MM.1S (cell line): ENCODE data around the gene CLDN4.

ENCODE experiments used
- DNase-seq: peaks from one replicate; pipeline ENCODE4 v3.0.0-alpha.2; 2015
- H2AFZ ChIP-seq: fragments of 300-600 bp; sonication (generic); 2 replicates; pipeline ENCODE4 v1.6.0; 2016; ENCODE audit warnings: antibody characterized with exemption, low read length
- H3F3A ChIP-seq: fragments of 300-600 bp; sonication (generic); 2 replicates; pipeline ENCODE4 v1.6.1; 2016; ENCODE audit warnings: mild to moderate bottlenecking, antibody characterized with exemption, low read length, moderate library complexity, mixed read lengths; ENCODE audit not compliant: insufficient read depth
- H3K27ac ChIP-seq: fragments of 300-600 bp; sonication (generic); 2 replicates; pipeline ENCODE4 v1.5.1; 2016; ENCODE audit warnings: mild to moderate bottlenecking, low read length
- H3K27me3 ChIP-seq: fragments of 300-600 bp; sonication (generic); replicated peaks from 2 replicates; pipeline ENCODE4 v1.6.0; 2016; ENCODE audit warnings: low read length; ENCODE audit not compliant: insufficient read depth
- H3K36me3 ChIP-seq: fragments of 300-600 bp; sonication (generic); replicated peaks from 2 replicates; pipeline ENCODE4 v1.6.1; 2016; ENCODE audit warnings: mild to moderate bottlenecking, low read length, mixed read lengths; ENCODE audit not compliant: insufficient read depth
- H3K4me1 ChIP-seq: fragments of 300-600 bp; sonication (generic); 2 replicates; pipeline ENCODE4 v1.6.1; 2016; ENCODE audit warnings: low read length, mixed read lengths
- H3K4me2 ChIP-seq: fragments of 300-600 bp; sonication (generic); 2 replicates; pipeline ENCODE4 v1.6.0; 2016; ENCODE audit warnings: low read depth, low read length
- H3K4me3 ChIP-seq: fragments of 300-600 bp; sonication (generic); 2 replicates; pipeline ENCODE4 v1.5.1; 2016; ENCODE audit warnings: low read length, mixed read lengths
- H3K79me2 ChIP-seq: fragments of 300-600 bp; sonication (generic); 2 replicates; pipeline ENCODE4 v1.6.1; 2016; ENCODE audit warnings: mixed run types, low read length, mixed read lengths
- H3K9ac ChIP-seq: fragments of 300-600 bp; sonication (generic); 2 replicates; pipeline ENCODE4 v1.6.1; 2016; ENCODE audit warnings: low read length, mixed read lengths
- H3K9me2 ChIP-seq: fragments of 300-600 bp; sonication (generic); replicated peaks from 2 replicates; pipeline ENCODE4 v1.6.1; 2016; ENCODE audit warnings: mild to moderate bottlenecking, low read length, mixed read lengths; ENCODE audit not compliant: insufficient read depth
- H3K9me3 ChIP-seq: fragments of 300-600 bp; sonication (generic); replicated peaks from 2 replicates; pipeline ENCODE4 v1.6.1; 2016; ENCODE audit warnings: mild to moderate bottlenecking, low read length, mixed read lengths; ENCODE audit not compliant: insufficient read depth
- H4K20me1 ChIP-seq: fragments of 300-600 bp; sonication (generic); 2 replicates; pipeline ENCODE4 v1.6.1; 2016; ENCODE audit warnings: mild to moderate bottlenecking, low read length, moderate library complexity, mixed read lengths; ENCODE audit not compliant: insufficient read depth
- EZH2 ChIP-seq: fragments of 300-600 bp; sonication (generic); optimal IDR thresholded peaks from 2 replicates; pipeline ENCODE3; 2017; ENCODE audit warnings: low read depth, mild to moderate bottlenecking, antibody characterized with exemption, low read length, mixed read lengths
- EZH2phosphoT487 ChIP-seq: fragments of 300-600 bp; sonication (generic); IDR thresholded peaks from 2 replicates; pipeline ENCODE4 v1.6.1; 2018; ENCODE audit warnings: antibody characterized with exemption, low read length
- TF ChIP-seq, protein P1 (sequence below): fragments of 300-600 bp; sonication (generic); IDR thresholded peaks from 2 replicates; pipeline ENCODE4 v1.5.1; 2016; ENCODE audit warnings: antibody characterized with exemption, low read length, mixed read lengths

CLDN4 gene

DNA sequence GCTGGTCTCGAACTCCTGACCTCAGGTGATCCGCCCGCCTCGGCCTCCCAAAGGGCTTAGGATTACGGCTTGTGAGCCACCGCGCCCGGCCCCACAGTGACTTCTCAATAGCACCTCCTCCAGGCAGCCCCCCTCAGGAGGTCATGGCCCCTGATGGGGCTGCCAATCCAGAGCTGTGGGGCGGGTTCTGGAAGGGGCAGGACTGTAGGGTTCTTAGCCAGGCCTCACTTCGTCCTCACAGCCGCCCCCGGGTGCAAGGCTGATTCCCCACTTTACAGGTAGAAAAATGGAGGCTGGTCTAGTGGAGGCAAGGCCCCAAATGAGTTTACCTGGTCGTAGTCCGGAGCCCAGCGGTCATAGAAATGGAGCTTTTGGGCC is 10.9 kb downstream of the CLDN4 start:
- TF ChIP-seq, protein P1, sequence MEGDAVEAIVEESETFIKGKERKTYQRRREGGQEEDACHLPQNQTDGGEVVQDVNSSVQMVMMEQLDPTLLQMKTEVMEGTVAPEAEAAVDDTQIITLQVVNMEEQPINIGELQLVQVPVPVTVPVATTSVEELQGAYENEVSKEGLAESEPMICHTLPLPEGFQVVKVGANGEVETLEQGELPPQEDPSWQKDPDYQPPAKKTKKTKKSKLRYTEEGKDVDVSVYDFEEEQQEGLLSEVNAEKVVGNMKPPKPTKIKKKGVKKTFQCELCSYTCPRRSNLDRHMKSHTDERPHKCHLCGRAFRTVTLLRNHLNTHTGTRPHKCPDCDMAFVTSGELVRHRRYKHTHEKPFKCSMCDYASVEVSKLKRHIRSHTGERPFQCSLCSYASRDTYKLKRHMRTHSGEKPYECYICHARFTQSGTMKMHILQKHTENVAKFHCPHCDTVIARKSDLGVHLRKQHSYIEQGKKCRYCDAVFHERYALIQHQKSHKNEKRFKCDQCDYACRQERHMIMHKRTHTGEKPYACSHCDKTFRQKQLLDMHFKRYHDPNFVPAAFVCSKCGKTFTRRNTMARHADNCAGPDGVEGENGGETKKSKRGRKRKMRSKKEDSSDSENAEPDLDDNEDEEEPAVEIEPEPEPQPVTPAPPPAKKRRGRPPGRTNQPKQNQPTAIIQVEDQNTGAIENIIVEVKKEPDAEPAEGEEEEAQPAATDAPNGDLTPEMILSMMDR = no peak
- TF ChIP-seq EZH2 = no peak
- TF ChIP-seq EZH2phosphoT487 = no peak
- H3K4me3 ChIP-seq = peak overlapping the region; percentile 80
- H3K79me2 ChIP-seq = no peaks in the 10 kb centered on the region
- H4K20me1 ChIP-seq = no peaks in the 10 kb centered on the region
- DNase-seq = no peak
- H3K9me3 ChIP-seq = no peaks in the 10 kb centered on the region
- no peaks in the 10 kb centered on the region for H3K27me3 ChIP-seq
- H3K4me2 ChIP-seq = peak overlapping the region; percentile 97
- no peak overlapping the region for H3K27ac ChIP-seq
- H2AFZ ChIP-seq = peak overlapping the region; percentile 99
- H3K36me3 ChIP-seq = no peaks in the 10 kb centered on the region
- H3K9ac ChIP-seq = peak overlapping the region; percentile 66; the same call in 1 of the 2 replicates
- peaks cover 26% of the 10 kb centered on the region for H3F3A ChIP-seq
- peaks cover 36% of the 10 kb centered on the region for H3K4me1 ChIP-seq
- no peaks in the 10 kb centered on the region for H3K9me2 ChIP-seq

DNA sequence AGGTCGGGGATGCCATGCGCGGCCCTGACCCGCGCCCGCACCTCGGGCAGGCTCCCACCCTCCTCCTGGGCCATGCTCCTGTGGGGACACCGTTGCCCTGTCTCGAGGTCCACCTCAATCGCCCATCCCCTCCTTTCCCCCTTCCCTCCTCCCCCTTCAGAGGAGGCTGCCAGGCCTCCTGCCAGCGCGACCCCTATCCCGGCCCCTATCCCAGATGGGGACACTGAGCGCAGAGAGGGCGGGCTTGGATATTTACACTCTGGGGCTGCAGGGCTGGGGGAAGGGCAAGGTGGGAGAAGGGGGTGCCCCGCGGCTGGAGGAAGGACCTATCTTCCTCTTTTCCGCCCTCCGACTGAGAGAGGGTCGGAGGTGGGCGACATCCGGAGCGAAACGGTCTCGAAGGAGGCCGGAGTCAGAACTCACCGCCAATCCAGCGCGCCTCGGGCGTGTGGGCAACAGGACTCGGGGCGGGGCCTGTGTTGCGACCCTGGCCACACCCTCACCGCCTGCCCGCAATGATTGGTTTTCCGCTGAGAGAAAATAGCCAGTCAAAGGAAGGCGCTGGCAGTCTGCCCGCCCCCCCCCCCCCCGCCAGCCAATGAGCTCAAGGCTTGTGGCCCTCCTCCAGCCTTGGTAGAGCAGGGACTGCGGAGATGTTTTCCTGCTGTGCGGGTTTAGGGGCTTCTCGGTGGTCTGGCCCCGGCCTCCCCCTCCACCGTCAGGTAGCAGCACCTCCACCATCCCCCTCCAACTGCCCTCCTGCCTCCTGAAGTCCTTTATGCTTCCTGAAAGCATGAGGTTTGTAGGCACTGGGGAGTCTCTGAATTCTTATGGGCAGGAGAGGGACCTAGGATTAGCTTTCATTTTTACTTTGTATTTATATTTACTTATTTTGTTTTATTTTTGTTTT is 11.5 kb downstream of the CLDN4 start, which contains the start of gene METTL27:
METTL27 (minus strand) TSS at position 450 of the 910 bp plus-strand sequence; CDS start at position 74, 376 bp downstream.
- Histone ChIP-seq H3K9ac (peak within 1 kb of the TSS; percentile 81), H3K9me3 (no peaks in the 10 kb centered on the region), H3K36me3 (no peaks in the 10 kb centered on the region), H3K4me2 (peak within 1 kb of the TSS; percentile 97), H3K9me2 (no peaks in the 10 kb centered on the region), H3K27ac (peak within 1 kb of the TSS; percentile 38; the same call in 1 of the 2 replicates), H3F3A (peaks cover 26% of the 10 kb centered on the region), H2AFZ (peak within 1 kb of the TSS; percentile 99), H4K20me1 (no peaks in the 10 kb centered on the region), H3K79me2 (no peaks in the 10 kb centered on the region), H3K4me1 (peaks cover 37% of the 10 kb centered on the region), H3K4me3 (peak within 1 kb of the TSS; percentile 91), H3K27me3 (no peaks in the 10 kb centered on the region)
- TF ChIP-seq EZH2 (no peak), EZH2phosphoT487 (no peak)
- TF ChIP-seq, protein P1 = no peak
- peak; percentile 94 for DNase-seq

DNA sequence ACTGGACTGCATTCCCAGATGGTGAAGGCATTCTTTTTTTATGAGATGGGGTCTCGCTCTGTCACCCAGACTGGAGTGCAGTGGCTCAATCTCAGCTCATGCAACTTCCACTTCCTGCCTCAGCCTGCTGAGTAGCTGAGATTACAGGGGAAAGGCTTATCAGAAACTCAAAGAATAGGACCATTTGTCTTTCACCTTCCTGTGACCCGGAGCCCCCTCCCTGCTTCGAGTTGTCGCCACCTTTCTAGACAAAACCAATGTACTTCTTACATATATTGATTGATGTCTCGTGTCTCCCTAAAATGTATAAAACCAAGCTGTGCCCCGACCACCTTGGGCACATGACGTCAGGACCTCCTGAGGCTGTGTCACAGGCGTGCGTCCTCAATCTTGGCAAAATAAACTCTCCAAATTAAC is 13.3 kb downstream of the CLDN4 start:
- Histone ChIP-seq H3K27ac (peak overlapping the region; percentile 93; the same call in 1 of the 2 replicates), H3K4me1 (peaks cover 28% of the 10 kb centered on the region), H3K27me3 (no peaks in the 10 kb centered on the region), H3K36me3 (no peaks in the 10 kb centered on the region), H3K9me2 (no peaks in the 10 kb centered on the region), H3K9me3 (no peaks in the 10 kb centered on the region), H2AFZ (no peak overlapping the region), H3K4me2 (peak overlapping the region; percentile 59; the same call in 1 of the 2 replicates), H3K79me2 (no peaks in the 10 kb centered on the region), H3F3A (peaks cover 26% of the 10 kb centered on the region), H3K4me3 (no peak overlapping the region), H3K9ac (no peak overlapping the region), H4K20me1 (no peaks in the 10 kb centered on the region)
- TF ChIP-seq, protein P1 = no peak
- TF ChIP-seq EZH2phosphoT487 (no peak), EZH2 (no peak)
- no peak for DNase-seq
